Chondrocyte (in vitro differentiated cells): ENCODE results near the gene NDUFS8. TPM values are rescaled to one million over a fixed set of nuclear protein-coding genes. Genes with fewer than 3 reads are reported as not detected.

ENCODE experiments used
- DNase-seq: peaks from one replicate; pipeline ENCODE4 v3.0.0; 2021; ENCODE audit warnings: mixed read lengths, low spot score
- H3K27ac Mint-ChIP-seq: one replicate; pipeline ENCODE4 v1.8.0; 2021; ENCODE audit warnings: mild to moderate bottlenecking, moderate library complexity, mixed read lengths; ENCODE audit not compliant: unreplicated experiment
- H3K27me3 Mint-ChIP-seq: 2 replicates; pipeline ENCODE4 v1.8.0; 2021; ENCODE audit warnings: low read depth, mixed read lengths
- H3K36me3 Mint-ChIP-seq: 2 replicates; pipeline ENCODE4 v1.8.0; 2021; ENCODE audit warnings: low read depth, mixed read lengths
- H3K4me1 Mint-ChIP-seq: 2 replicates; pipeline ENCODE4 v1.8.0; 2021; ENCODE audit warnings: low read depth, mild to moderate bottlenecking, mixed read lengths
- H3K4me3 Mint-ChIP-seq: one replicate; pipeline ENCODE4 v1.8.0; 2021; ENCODE audit warnings: mild to moderate bottlenecking, moderate library complexity, mixed read lengths; ENCODE audit not compliant: unreplicated experiment
- H3K9me3 Mint-ChIP-seq: 2 replicates; pipeline ENCODE4 v1.8.0; 2021; ENCODE audit warnings: low read depth, mixed read lengths
- total RNA-seq: library from RNA; stranded (reverse); gene quantifications from 3 replicates; pipeline ENCODE4 v1.2.1, GENCODE V29; 2021
- TF ChIP-seq, protein P1 (sequence below): fragments of 200-600 bp; sonication (generic); IDR thresholded peaks from 2 replicates; pipeline ENCODE4 v1.5.0; 2021; ENCODE audit warnings: antibody characterized with exemption, mild to moderate bottlenecking, moderate library complexity

Gene NDUFS8
- total RNA-seq, 1 donor from 2014 or later = 140 TPM

DNA sequence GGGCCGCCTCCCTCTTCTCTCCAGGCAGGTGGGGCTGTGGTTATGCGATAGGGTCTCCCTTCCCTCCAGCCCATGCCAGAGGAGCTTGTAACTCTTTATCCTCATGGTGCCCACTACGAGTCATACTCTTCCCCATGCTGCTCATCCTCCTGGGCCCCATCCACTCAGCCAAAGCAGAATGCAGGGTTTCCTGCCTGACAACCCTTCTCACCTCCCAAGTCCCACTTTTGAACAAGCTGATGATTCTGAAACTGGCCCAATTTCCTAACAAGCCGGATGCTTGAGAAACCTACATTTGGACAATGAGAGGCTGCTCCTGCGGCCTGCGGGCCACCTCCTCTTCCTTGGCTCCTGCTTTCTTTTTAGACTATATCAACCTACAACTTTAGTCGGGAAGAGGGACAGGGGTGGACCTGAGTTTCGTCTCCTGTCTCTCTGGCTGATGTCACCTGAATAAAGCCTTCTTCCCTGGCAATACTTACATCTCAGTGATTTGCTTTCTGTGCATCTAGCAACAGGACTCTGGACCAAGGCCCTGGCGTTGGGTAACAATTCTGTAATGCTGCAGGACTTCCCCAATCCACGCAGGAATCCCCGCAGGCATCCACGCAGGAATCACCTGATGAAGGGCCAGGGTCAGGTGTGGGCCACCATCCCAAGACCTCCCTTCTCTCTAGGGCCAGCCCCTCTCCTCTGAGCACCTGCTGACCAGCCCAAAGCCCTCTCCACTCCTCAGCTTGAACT, 1.5 kb upstream of the NDUFS8 start:
- Mint-ChIP-seq H3K36me3 (peaks cover 15% of the 10 kb centered on the region), H3K4me1 (peaks cover 55% of the 10 kb centered on the region), H3K27me3 (no peaks in the 10 kb centered on the region), H3K9me3 (peaks cover 10% of the 10 kb centered on the region), H3K4me3 (peak overlapping the region; percentile 97), H3K27ac (peak overlapping the region; percentile 96)
- no peak for DNase-seq
- TF ChIP-seq, protein P1, sequence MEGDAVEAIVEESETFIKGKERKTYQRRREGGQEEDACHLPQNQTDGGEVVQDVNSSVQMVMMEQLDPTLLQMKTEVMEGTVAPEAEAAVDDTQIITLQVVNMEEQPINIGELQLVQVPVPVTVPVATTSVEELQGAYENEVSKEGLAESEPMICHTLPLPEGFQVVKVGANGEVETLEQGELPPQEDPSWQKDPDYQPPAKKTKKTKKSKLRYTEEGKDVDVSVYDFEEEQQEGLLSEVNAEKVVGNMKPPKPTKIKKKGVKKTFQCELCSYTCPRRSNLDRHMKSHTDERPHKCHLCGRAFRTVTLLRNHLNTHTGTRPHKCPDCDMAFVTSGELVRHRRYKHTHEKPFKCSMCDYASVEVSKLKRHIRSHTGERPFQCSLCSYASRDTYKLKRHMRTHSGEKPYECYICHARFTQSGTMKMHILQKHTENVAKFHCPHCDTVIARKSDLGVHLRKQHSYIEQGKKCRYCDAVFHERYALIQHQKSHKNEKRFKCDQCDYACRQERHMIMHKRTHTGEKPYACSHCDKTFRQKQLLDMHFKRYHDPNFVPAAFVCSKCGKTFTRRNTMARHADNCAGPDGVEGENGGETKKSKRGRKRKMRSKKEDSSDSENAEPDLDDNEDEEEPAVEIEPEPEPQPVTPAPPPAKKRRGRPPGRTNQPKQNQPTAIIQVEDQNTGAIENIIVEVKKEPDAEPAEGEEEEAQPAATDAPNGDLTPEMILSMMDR = no peak

DNA sequence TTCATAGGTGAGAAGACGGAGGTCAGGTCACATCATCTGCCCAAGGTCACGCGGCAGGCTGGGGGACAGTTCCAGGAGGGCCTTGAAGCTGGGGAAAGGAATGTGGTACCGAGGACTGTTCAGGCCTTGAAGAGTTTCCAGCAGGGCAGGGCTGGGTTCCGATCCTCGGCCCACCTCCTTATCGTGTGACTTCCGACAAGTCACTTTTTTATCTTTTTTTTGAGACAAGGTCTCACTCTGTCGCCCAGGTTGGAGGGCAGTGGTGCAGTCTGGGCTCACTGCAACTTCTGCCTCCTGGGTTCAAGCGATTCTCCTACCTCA, 623 bp downstream of the NDUFS8 start:
- peaks cover 6% of the 10 kb centered on the region for H3K36me3 Mint-ChIP-seq
- peak overlapping the region; percentile 97 for H3K4me3 Mint-ChIP-seq
- H3K27ac Mint-ChIP-seq = peak overlapping the region; percentile 96
- H3K4me1 Mint-ChIP-seq = peaks cover 53% of the 10 kb centered on the region
- no peak for DNase-seq
- H3K27me3 Mint-ChIP-seq = no peaks in the 10 kb centered on the region
- TF ChIP-seq, protein P1 = no peak
- no peaks in the 10 kb centered on the region for H3K9me3 Mint-ChIP-seq

DNA sequence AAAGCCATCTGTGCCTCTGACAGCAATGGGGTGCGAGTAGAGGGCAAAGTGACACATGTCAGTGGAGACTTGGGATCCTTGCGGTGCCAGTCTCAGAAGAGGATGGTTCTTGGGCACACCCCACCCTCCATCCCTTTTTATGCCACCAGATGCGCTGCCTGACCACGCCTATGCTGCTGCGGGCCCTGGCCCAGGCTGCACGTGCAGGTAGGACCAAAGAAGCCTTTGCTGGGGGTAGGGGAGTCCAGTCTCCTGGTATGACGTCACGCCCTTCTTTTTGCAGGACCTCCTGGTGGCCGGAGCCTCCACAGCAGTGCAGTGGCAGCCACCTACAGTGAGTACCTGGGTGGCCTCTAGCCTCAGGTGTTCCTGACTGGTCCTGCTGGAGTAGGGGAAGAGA, 1.5 kb downstream of the NDUFS8 start:
- Mint-ChIP-seq H3K27me3 (no peaks in the 10 kb centered on the region), H3K9me3 (no peaks in the 10 kb centered on the region), H3K4me1 (peaks cover 45% of the 10 kb centered on the region), H3K4me3 (peak overlapping the region; percentile 97), H3K27ac (no peak overlapping the region), H3K36me3 (peaks cover 6% of the 10 kb centered on the region)
- TF ChIP-seq, protein P1 = no peak
- DNase-seq = no peak

DNA sequence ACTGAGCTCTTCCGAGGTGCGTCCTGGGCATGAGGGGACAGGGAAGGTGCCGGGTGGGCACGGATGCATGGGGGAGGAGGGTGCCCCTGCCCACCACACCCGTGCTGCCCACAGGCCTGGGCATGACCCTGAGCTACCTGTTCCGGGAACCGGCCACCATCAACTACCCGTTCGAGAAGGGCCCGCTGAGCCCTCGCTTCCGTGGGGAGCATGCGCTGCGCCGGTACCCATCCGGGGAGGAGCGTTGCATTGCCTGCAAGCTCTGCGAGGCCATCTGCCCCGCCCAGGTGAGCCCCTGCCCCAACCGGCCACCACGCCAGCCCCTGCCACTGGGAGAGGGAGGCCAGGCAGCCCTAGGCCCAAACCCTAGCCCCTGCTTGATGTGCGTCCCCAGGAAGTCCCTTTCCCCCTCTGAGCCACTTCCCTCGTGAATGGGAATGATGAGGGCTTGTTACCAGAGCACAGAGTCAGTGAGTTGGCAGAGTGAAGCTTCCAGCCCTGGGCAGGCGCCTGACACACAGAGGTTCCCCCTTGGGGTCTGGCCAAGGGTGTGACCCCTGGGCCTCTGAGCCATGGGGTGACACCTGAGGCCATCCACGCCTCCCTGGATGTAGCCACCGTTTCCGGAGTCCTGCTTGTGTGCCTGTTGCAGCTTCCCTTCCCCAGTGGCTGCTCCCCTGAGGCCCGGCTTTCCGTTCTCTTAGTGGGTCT, 2.7 kb downstream of the NDUFS8 start:
- H3K27ac Mint-ChIP-seq = no peak overlapping the region
- H3K4me3 Mint-ChIP-seq = no peak overlapping the region
- DNase-seq = no peak
- no peaks in the 10 kb centered on the region for H3K27me3 Mint-ChIP-seq
- H3K9me3 Mint-ChIP-seq = no peaks in the 10 kb centered on the region
- peaks cover 5% of the 10 kb centered on the region for H3K36me3 Mint-ChIP-seq
- TF ChIP-seq, protein P1 = no peak
- H3K4me1 Mint-ChIP-seq = peaks cover 36% of the 10 kb centered on the region

DNA sequence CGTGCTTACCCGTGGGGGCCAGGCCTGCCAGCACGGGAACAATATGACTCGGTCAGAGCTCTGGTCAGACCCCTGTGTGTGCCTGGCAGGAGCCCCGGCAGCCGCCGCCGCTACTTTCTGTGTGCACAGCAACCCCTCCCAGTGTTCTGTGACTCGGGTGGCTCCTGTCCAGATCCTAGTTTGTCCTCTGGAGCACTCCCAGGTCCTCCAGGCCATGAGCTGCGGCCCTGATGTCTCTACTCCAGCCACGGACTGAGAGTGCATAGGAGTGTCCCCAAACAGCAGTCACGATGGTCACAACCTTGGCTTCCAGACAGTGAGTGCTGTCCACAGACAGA, 3.2 kb downstream of the NDUFS8 start:
- Mint-ChIP-seq H3K27ac (no peak overlapping the region), H3K9me3 (no peaks in the 10 kb centered on the region), H3K4me3 (no peak overlapping the region), H3K27me3 (no peaks in the 10 kb centered on the region), H3K4me1 (peaks cover 34% of the 10 kb centered on the region), H3K36me3 (peaks cover 5% of the 10 kb centered on the region)
- TF ChIP-seq, protein P1 = no peak
- DNase-seq = no peak
